ENCODE results near the gene MALRD1. TPM values are rescaled to one million over a fixed set of nuclear protein-coding genes. Genes with fewer than 3 reads are reported as not detected.

The MALRD1 gene
- total RNA-seq, 1 donor from 2014 or later, result 0.28 TPM

DNA sequence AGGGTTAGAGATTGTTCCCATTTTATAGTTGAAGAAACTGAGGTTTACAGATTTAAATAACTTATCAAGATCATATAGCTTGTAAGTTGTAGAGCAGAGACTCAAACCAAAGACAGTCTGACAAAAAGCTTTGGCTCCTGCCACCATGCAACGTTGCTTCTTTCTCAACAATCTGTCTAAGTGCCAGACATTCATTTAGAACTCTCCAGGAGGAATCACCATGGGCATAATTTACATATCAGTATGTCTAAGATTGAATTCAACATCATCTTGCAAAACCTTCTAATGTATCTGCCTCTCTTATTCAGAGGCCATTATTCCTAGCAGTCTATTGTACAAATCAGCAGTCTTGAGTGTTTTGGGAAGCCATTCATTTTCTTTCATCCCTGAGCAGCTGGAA, 604.1 kb downstream of the MALRD1 start:
- no peak for DNase-seq (ENCODE audit: low spot score)
- Mint-ChIP-seq H3K4me1 (ENCODE audit: unreplicated experiment) (no peaks in the 10 kb centered on the region), H3K9me3 (ENCODE audit: unreplicated experiment) (no peaks in the 10 kb centered on the region), H3K36me3 (ENCODE audit: low read depth, unreplicated experiment) (no peaks in the 10 kb centered on the region), H3K27me3 (ENCODE audit: unreplicated experiment) (no peaks in the 10 kb centered on the region), H3K27ac (ENCODE audit: unreplicated experiment) (no peak overlapping the region), H3K4me3 (ENCODE audit: unreplicated experiment) (no peak overlapping the region)
- TF ChIP-seq, protein P1, sequence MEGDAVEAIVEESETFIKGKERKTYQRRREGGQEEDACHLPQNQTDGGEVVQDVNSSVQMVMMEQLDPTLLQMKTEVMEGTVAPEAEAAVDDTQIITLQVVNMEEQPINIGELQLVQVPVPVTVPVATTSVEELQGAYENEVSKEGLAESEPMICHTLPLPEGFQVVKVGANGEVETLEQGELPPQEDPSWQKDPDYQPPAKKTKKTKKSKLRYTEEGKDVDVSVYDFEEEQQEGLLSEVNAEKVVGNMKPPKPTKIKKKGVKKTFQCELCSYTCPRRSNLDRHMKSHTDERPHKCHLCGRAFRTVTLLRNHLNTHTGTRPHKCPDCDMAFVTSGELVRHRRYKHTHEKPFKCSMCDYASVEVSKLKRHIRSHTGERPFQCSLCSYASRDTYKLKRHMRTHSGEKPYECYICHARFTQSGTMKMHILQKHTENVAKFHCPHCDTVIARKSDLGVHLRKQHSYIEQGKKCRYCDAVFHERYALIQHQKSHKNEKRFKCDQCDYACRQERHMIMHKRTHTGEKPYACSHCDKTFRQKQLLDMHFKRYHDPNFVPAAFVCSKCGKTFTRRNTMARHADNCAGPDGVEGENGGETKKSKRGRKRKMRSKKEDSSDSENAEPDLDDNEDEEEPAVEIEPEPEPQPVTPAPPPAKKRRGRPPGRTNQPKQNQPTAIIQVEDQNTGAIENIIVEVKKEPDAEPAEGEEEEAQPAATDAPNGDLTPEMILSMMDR (IDR thresholded peaks at IDR 0.05; ENCODE audit: unreplicated experiment), result no peak

DNA sequence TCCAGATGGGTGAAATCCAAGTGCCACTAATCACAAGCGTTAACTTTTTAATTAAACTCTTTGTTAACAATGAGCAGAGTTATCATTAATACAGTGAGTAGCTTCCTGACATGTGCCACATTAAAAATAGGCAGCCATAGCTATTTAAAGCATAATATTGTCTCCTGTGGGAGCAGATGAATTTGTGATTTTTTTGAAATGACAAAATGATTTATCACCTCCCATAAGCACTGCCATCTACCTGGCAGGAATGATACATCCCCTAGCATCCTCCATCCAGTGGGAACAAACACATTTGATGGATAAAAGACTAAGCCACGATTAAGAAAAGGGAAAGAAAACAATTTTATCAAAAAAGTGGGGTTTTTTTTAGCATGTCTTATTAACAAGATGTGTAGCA, 605.3 kb downstream of the MALRD1 start:
- DNase-seq (ENCODE audit: low spot score), result no peak
- H3K4me1 Mint-ChIP-seq (ENCODE audit: unreplicated experiment), result no peaks in the 10 kb centered on the region
- H3K9me3 Mint-ChIP-seq (ENCODE audit: unreplicated experiment), result no peaks in the 10 kb centered on the region
- H3K27ac Mint-ChIP-seq (ENCODE audit: unreplicated experiment), result no peak overlapping the region
- TF ChIP-seq, protein P1 (IDR thresholded peaks at IDR 0.05; ENCODE audit: unreplicated experiment), result no peak
- H3K27me3 Mint-ChIP-seq (ENCODE audit: unreplicated experiment), result no peaks in the 10 kb centered on the region
- no peaks in the 10 kb centered on the region for H3K36me3 Mint-ChIP-seq (ENCODE audit: low read depth, unreplicated experiment)
- no peak overlapping the region for H3K4me3 Mint-ChIP-seq (ENCODE audit: unreplicated experiment)

DNA sequence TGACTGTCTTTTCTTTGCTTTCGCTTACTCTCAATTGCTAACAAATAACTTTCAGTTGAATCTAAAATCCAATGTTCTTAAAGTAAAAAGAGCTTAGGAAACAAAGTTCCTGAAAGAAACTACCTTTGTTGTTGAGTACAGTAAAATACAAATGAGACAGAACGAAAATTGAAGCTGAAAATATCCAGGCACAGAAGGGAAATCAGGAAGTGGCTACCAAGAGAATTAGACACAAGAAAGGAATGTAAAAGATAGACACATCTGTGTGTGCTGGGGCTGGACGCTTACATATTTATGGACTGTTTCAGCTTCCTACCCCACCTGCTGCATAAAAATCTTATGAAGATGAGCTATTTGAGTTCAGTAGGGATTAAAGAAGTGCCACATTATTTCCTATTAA, 606.0 kb downstream of the MALRD1 start:
- no peaks in the 10 kb centered on the region for H3K4me1 Mint-ChIP-seq (ENCODE audit: unreplicated experiment)
- no peak for DNase-seq (ENCODE audit: low spot score)
- TF ChIP-seq, protein P1 (IDR thresholded peaks at IDR 0.05; ENCODE audit: unreplicated experiment), result no peak
- no peaks in the 10 kb centered on the region for H3K36me3 Mint-ChIP-seq (ENCODE audit: low read depth, unreplicated experiment)
- no peak overlapping the region for H3K27ac Mint-ChIP-seq (ENCODE audit: unreplicated experiment)
- H3K27me3 Mint-ChIP-seq (ENCODE audit: unreplicated experiment), result no peaks in the 10 kb centered on the region
- H3K4me3 Mint-ChIP-seq (ENCODE audit: unreplicated experiment), result no peak overlapping the region
- H3K9me3 Mint-ChIP-seq (ENCODE audit: unreplicated experiment), result no peaks in the 10 kb centered on the region

DNA sequence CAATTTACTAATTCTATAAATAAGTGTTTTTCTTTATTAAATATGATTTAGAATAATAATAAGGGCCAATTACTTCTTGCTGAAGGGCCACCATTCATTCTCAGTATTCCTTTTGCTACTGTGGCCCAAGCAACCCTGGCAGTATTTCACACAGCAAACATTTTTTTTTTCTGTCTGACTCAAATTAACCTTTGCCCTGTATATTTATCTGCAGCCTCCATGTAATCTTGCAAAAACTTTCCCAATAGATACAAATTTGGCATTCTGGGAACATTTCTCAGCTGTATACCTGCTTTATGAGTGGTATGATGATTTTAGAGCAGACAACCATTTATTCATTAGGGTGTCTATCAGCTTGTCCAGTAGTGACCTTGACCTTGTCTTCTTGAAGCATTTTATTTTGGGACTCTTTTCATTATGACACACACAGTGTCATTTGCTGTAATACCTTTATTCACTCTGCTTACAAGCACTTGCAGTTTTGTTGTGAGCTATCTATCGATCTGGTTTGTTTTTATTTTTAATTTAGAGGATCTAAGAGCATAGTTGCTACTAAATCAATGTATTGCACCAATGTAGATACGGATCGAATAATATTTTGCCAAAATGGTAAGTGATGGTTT, 607.9 kb downstream of the MALRD1 start:
- DNase-seq (ENCODE audit: low spot score), result no peak
- no peaks in the 10 kb centered on the region for H3K4me1 Mint-ChIP-seq (ENCODE audit: unreplicated experiment)
- TF ChIP-seq, protein P1 (IDR thresholded peaks at IDR 0.05; ENCODE audit: unreplicated experiment), result no peak
- no peak overlapping the region for H3K27ac Mint-ChIP-seq (ENCODE audit: unreplicated experiment)
- no peak overlapping the region for H3K4me3 Mint-ChIP-seq (ENCODE audit: unreplicated experiment)
- H3K27me3 Mint-ChIP-seq (ENCODE audit: unreplicated experiment), result no peaks in the 10 kb centered on the region
- no peaks in the 10 kb centered on the region for H3K9me3 Mint-ChIP-seq (ENCODE audit: unreplicated experiment)
- no peaks in the 10 kb centered on the region for H3K36me3 Mint-ChIP-seq (ENCODE audit: low read depth, unreplicated experiment)

DNA sequence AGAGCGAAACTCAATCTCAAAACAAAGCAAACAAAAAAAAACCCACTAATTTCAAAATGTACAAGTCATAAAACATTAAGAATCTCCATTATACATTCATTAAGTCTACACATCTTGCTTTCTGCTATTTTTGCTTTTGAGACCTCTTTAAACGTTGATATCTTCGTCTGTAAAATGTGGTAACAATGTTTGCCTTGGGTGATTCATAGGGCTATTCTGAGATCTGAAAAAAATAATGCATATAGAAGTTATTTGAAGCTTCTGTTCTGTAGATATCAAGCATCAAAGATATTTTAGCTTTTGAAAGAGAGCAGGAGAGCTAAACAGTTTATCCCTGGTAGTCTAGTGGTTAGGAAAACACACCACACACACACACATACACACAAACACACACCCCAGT, 609.5 kb downstream of the MALRD1 start:
- Mint-ChIP-seq H3K4me1 (ENCODE audit: unreplicated experiment) (no peaks in the 10 kb centered on the region), H3K27me3 (ENCODE audit: unreplicated experiment) (no peaks in the 10 kb centered on the region), H3K27ac (ENCODE audit: unreplicated experiment) (no peak overlapping the region), H3K9me3 (ENCODE audit: unreplicated experiment) (no peaks in the 10 kb centered on the region), H3K4me3 (ENCODE audit: unreplicated experiment) (no peak overlapping the region), H3K36me3 (ENCODE audit: low read depth, unreplicated experiment) (no peaks in the 10 kb centered on the region)
- TF ChIP-seq, protein P1 (IDR thresholded peaks at IDR 0.05; ENCODE audit: unreplicated experiment), result no peak
- no peak for DNase-seq (ENCODE audit: low spot score)
